AG08396 (cell line): Measurements from ENCODE around the gene DNASE2B.
"Not testable (repeated sequence)": the region's sequence is repeated elsewhere in the genome, so short reads cannot be mapped to it uniquely, and the experiment has no call there.

Source experiments
- DNase-seq: peaks from one replicate; pipeline ENCODE4 v3.0.0; 2012; ENCODE audit warnings: low spot score, mixed read lengths

The DNASE2B gene

DNA sequence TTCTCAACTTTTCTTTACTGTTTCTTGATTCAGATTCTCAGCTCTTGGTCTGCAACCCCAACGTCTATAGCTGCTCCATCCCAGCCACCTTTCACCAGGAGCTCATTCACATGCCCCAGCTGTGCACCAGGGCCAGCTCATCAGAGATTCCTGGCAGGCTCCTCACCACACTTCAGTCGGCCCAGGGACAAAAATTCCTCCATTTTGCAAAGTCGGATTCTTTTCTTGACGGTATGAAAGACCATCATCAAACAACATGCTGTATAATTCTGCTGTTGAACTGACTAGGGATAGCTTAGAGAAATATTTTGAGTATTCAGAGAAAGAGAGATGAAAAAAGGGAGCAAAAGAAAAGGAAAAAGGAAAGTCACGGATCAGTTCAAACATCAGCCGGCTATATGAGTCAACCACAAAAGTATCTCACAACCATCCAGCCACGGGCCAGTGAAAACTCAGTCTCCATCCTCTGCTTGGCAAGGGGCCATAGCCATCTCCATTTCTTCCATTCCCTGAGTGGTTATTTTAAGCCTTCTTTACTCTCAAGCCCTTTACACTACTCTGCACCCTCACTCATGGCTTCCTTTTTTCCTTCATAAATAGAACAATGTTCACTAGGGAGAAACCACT is 14.1 kb downstream of the DNASE2B start:
- DNase-seq = peak; percentile 17

DNA sequence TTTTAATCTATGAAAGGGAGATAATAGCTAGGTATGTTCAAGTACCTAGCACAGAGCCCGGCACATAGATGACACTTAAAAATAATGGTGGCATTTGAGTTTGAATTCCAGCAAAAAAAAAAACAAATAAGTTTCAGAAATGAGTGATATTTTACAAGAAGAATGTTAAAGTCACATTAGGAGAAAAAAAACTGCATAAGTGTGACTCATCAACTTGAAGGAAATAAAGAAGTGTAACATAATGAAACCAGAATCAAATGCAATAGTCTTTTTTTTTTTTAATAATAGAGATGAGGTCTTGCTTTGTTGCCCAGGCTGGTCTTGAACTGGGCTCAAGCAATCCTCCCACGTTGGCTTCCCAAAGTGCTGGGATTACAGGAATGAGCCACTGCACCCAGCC is 17.1 kb downstream of the DNASE2B start:
- no peak for DNase-seq

DNA sequence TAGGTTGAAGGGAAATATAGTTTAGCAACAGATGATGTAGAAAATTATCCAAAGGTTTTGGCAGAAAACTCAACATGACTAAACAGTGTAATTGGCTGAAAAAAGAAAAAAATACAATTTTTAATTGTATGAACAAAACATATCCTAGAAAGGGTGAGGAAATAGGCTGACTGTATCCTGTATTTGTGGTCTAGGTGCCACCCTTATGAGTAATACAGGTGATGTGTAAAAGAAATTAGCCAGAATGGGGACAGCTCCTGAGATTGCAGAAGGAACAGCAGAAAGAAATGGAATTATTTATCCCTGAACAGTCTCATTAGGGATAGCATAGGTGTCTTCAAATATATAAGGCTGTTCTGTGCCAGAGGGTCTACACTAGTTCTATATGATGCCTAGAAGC is 24.6 kb downstream of the DNASE2B start:
- no peak for DNase-seq

DNA sequence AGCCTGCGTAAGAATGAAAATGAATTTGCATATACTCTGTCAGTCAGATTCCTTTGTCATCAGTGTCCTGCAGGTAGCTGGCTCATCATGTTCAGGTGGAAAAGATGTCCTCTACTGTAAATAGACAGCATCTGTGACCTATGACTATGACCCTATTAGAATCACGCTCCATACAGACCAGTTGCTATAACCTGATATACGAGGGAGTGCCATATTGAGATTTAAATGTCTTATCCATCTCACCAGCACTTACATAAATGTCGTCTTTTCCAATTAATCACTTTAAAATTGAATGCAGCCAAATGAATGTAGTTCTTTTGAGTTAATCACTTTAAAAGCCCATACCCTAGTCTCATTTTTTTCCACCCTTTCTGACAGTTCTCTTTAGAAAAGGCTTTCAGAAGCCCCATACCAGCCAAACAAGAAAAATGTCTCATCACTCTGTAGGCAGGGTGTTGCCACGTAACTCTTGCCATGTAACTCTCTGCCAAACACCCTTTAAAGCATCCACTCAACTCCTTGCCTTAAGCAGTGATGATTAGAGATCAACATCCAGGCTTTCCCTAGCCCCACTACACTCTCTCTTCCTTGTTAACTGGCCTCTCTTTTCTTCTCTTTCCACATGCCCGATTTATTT is 26.3 kb downstream of the DNASE2B start:
- no peak for DNase-seq

DNA sequence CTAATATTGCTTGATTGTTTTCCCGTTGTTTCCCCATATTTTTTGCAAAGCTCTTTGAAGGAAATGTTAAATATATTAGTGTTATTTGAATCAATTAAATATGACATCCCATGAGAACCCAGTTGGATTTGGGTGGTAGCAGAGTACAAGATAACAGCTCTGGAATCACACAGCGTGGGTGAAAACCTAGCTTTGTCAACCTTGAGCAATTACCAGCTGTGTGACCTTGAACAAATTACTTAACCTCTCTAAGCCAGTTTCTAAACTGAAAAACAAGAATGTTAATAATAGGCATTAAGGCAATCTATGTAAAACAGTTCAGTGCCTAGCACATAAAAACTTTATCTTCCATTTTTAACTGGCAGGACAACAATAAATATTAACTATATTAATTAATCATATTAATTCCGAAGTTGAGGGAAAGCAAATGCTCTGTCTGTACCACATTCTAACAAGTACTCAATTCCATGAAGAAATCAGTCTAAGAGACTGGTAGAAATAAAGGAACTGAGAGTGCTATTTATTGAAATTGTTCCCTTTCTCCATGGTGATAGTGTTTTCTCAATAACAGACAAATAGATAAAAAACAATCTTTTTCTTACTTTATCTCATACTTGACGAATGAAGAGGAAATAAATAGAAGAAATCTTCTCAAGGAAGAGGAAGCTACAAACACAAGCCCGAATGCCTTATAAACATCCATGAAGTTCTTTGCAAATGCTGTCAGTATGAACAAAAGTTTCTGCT is 27.0 kb downstream of the DNASE2B start:
- no peak for DNase-seq

DNA sequence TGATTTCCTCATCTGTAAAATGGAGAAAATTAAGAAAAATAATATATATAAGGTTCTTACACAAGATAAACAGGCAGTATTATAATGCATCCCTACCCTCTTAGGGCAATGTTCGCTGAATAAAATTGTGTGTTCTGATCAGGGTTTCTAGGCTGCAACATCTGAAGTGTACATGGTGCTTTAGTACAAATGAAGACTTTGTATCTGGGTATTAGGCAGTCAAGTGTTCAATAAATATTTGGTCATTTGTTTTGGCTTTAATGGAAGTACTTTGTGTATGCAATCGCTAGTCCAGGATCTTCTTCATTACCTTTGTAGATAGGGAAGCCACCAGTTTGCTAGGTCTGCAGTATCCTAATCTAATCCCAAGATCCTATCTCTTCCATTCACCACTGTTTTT is 28.1 kb downstream of the DNASE2B start:
- DNase-seq = no peak

DNA sequence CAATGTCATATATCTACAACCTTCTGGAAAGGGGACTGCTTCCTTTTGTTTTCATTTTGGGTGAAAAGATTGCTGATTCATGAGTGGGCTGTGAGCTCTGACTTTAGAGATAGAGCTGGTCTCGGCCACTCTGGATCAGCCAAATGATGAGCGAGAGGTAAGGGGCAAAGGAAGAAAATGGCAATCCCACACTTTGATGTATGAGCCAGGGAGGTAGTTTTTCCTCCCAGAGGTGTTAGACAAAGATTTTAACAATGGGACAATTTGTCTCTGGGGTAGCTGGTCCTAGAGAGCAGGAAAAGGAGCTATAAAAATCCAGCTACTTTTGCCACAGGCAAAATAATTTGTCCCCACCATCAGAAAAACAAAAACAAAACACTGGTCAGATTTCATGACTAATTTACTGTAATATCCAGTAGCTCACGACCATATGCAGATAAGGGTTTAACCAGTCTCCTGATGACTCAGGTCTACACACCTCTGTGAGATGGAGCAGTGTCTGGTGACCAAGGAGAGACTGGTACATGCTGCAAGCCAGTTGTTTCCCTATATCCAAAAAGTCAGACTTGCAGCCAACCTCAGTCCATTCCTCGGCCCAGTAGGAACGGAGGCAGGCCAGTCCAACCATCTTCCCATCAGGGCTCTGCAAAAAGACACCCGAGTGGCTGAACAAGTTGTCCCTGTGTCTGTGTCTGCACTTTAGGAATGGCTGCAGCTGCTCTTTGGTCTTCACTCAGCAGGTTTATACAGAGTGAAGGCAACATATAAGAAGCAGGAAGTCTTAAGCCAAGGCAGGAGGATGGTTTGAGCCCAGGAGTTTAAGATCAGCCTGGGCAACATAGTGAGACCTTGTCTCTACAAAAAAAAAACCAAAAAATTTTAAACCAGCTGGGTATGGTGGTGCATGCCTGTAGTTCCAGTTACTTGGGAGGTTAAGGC is 29.2 kb downstream of the DNASE2B start:
- DNase-seq = no peak

DNA sequence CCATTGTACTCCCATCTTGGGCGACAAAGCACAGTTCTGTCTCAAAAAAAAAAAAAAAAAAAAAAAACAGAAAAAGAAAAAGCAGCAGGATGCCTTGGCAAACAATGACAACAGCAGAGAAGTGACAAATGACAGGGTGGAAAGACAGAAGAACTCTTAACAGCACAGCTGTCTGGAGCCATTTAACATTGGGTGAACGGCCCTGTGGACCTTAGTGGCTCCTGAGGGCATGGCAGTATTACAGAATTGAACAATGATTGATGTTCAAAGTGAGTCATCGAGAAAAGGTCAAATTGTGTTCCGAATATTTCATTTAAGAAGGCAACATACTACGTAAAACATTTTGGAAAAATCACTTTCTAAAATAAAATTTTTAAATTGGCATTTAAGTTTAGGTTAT is 30.0 kb downstream of the DNASE2B start:
- DNase-seq = no peak

DNA sequence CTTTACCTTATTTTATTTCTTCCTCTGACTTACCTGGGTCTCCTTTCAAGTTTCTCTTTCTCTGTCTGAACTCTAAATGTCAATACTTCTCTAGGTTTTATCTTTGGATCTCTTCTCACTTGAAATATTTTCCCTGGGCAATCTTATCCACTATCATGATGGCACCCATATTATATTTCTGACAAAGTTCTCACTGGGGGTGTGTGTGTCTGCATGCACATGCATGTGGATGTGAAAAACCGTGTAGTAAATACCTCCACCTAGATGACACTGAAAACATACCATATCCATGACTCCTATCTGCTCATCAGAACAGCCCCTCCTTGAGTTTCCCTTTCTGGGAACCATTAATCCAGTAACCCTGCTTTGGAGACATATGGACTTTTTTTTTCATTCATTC is 30.9 kb downstream of the DNASE2B start:
- no peak for DNase-seq

DNA sequence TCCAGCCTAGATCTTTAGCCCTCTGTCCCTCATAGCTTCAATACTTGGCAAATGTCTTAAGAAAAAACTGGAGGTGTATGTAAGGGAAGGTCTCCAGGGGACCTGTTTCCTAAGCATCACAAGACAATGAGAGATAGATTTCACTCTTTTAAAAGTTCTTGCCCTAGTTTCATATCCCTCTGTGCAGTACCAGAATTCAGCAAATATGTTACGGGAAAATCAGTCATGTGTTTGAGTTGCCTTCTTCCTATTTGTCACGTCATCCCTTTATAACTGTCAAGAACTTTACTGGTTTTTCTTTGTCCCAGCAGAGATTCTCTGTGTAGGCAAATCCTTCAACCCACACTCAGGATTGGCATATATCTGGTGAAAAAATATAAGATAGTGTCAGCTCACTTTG is 32.3 kb downstream of the DNASE2B start:
- DNase-seq = no peak

DNA sequence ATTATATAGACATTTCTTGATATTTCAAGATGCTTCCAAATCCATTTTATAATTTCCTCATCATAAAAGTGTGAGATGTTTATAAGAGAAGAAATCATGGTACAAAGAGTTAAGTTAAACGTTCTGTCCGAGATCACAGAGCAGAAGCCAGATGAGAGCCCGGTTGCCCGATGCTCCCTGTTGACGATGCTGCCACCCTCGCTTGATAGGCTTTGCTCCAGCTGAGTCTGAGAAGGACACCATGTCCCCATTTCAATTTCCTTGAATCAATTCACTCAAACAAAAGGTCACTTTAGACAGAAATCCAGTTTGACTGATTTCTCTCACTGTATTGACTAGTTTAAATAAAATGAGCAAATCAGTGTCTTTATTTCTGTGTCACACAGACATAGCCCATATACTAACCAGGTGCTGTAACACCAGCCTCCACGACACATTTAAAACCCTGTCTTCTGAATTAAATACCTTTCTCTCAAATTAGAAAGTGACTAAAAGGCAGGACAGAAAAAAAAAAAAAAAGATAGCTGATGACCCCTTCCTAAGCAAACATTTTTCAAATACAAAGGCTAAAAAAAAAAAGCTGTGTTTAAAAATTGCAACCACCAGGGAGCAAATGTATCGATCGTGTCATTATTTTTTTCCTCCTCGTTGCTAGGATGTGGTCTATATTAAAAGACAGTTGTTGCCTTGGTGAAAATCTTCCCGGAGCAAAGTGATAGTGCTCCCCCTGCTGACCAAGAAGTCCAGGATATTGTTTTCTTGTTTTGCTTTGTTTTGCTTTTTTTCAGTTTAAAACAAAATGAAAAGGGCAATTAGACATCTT is 35.2 kb downstream of the DNASE2B start:
- peak; percentile 55 for DNase-seq

DNA sequence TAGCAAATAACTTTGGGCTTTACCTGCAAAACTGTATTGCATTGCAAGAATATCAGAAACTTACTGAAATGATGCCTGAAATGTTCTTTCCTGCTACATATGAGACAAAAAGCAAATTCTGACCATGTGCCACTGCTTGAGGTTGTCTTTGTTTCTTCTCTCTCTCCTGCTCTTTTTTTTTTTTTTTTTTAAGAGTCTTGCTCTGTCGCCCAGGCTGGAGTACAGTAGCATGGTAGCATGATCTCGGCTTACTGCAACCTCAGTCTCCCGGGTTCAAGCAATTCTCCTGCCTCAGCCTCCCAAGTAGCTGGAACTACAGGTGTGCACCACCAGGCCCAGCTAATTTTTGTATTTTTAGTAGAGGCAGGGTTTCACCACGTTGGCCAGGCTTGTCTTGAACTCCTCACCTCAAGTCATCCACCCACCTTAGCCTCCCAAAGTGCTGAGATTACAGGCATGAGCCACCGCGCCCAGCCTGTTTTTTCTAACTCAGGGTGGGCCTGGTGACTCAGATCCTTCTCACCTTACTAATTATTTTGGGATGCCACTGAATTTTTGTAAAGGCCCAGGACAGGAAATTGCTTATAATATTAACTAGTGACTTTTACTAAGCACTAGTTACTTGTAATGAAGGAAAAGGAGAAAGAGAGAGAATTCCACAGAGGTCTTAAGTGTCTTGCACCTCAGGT is 35.9 kb downstream of the DNASE2B start:
- no peak for DNase-seq

DNA sequence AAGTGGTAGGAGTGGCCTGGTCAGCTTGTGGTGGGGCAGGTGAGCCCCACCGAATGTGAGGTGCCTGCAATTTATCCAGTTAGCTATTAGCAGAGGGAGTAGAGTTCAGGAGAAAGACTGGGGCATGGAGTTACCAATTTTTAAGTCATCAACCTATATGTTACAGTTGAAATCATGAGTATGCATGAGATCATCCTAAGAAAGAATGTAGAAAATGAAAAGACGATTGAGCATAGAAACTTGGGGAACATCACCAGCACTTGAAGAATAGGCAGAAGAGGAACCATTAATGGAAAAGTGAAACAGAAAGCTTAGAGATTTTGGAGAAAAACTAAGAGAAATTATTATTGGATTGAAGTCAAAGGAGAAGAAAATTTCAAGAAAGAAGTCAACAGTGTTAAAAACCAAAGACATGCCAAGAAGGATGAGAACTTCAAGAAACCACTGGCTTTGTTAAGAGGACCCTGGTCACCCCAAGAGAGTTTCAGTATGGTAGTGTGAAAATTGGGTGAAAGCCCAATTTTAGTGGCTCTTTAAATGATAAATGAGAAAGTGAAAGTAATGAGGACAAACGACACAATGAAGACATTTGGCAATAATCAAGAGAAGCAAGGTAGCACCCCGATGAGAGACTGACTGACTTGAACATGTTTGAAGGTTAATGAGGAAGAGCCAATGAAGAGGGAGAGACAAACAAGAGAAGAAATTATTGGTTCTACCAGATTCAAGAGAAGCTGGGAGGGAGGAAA is 36.7 kb downstream of the DNASE2B start:
- no peak for DNase-seq

DNA sequence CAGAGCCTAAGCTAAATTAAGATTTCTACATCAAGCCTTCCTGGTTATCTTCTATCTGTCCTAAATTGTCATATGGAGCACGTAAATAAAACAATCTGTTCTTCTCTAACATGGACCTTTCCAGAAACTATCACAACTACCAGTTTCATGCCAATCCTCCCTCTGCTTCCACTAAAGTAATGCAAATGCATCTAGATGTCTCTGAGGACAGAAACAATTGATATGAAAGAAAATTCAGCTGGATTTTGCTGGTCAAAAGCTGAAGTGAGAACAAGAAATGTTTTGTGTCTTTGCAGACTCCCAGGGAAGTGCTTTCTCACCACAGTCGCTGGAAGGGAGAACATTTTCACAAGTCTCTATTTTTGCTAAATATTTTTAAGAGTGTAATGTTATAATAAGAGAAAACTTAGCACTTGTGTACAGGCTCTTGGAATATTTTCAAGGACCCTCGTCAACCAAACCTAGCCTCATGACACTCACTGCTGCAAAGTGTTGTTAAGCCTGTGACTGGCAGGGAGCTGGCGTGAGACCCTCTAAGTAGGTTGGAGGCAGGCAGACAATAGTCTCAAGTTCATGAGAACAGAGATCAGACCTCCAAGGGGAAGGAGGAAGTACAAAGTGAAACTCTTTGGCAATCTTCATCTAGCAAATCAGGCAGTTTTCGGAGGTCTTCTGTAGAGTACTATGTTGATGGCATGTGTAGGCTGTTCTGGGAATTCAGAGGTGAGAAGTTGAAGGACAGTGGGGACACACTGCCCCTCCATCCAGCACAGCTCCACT is 38.8 kb downstream of the DNASE2B start:
- no peak for DNase-seq

DNA sequence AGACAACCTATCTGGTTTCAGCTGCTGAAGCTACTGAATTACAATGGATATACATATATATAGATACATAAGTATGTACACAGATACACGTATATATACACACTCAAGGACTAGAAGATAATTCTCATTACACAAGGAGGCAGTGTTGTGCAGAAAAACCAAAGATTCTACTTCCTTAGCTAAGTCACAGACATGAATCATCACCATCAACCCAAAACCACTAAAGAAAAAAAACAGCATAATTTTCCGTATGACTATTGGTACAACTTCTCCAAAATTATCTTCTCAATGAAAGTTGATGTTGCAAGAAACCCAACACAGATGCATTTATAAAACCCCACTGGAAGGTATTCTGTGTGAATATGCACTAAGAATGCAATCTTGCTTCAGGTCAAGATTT is 44.0 kb downstream of the DNASE2B start:
- DNase-seq = peak; percentile 53

DNA sequence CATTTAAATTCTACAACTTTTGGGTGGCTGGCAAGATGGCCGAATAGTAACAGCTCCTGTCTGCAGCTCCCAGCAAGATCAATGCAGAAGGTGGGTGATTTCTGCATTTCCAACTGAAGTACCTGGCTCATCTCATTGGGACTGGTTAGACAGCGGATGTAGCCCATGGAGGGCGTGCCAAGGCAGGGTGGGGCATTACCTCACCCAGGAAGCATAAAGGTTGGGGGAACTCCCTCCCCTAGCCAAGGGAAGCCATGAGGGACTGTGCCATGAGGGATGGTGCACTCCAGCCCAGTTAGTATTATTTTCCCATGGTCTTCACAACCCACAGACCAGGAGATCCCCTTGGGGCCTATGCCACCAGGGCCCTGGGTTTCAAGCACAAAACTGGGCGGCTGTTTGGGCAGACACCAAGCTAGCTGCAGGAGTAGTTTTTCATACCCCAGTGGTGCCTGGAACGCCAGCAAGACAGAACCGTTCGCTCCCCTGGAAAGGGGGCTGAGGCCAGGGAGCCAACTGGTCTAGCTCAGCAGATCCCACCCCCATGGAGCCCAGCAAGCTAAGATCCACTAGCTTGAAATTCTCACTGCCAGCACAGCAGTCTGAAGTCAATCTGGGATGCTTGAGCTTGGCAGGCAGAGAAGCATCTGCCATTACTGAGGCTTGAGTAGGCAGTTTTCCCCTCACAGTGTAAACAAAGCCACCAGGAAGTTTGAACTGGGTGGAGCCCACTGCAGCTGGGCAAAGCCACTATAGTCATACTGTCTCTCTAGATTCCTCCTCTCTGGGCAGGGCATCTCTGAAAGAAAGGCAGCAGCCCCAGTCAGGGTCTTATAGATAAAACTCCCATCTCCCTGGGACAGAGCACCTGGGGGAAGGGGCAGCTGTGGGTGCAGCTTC is 44.7 kb downstream of the DNASE2B start:
- DNase-seq = not testable (repeated sequence)

DNA sequence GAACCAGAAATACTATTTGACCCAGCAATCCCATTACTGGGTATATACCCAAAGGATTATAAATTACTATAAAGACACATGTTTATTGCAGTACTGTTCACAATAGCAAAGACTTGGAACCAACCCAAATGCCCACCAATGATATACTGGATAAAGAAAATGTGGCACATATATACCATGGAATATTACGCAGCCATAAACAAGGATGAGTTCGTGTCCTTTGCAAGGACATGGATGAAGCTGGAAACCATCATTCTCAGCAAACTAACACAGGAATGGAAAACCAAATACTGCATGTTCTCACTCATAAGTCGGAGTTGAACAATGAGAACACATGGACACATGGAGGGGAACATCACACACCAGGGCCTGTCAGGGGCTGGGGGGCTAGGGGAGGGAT is 50.4 kb downstream of the DNASE2B start:
- DNase-seq = not testable (repeated sequence)

DNA sequence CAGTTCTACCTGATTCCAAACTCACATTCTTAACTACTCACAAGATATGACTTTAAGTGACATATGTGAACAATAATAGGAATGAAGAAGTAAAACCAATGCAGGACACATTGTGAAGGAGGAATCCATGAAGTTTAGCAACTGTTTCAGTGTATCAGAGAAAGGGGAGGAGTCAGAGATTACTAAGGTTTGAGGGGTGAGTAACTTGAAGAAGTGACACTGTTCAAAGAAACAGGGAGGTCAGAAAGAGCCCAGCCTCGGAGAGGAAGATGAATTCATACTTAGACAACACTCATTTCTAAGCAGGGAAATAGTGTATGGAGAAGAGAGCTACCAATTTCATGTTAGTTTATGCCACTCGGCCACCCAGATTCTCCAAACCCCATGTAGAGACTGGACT is 52.6 kb downstream of the DNASE2B start:
- DNase-seq = peak; percentile 11
